ENCODE results near the gene STK24. TPM values are rescaled to one million over a fixed set of nuclear protein-coding genes. Genes with fewer than 3 reads are reported as not detected.

STK24 gene
- total RNA-seq, 1 donor: 56.6 TPM

DNA sequence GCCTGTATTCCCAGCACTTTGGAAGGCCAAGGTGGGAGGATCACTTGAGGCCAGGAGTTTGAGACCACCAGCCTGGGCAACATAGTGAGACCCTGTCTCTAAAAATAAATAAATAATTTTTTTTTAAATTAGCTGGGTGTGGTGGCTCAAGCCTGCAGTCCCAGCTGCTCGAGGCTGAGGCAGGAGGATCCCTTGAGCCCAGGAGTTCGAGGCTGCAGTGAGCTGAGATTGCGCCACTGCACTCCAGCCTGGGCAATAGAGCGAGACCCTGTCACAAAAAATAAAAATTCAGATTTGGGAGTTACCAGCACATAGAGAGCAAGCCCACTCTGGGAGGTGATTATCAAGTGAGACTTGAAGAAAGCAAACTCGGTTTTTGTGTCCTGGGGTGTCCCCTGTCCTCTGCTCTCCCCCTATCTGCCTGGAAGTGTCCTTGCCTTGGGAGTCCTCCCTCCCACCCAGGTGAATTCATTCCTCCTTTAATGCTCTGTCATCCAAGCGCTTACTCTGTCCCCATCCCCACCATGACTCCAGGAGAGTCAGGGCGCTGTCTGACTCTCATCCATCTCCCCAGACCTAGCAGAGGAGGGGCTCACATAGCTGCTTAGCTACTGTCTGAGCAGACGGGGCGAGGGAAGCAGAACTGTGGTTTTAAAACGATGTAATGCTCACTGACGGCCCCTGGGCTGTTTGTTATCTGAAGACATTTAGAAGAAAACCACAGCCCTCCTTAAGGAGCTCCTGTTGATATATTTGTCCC is 146.8 kb downstream of the STK24 start:
- DNase-seq (ENCODE audit: low read depth): peak; percentile 36

DNA sequence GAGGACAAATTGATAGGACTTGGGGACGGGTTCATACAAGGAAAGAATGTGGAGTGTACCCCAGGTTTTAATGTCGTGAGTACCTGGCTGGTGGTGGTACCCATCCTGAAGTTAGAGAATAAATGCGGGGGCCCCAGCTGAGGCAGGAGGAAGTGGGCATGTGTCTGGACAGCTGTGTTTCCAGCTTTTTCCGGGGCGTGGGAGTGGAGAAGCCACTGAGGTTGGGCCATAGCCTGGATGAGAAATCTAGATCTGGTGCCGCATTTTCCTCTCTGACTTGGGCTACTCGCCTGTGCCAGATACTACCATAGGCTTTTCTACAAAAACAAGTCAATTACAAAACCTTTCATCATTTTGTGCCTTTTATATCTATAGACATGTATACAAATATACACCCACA is 147.4 kb downstream of the STK24 start:
- H3K4me3 ChIP-seq (ENCODE audit: low read depth, low read length): no peak overlapping the region
- no peak for DNase-seq (ENCODE audit: low read depth)
- TF ChIP-seq, protein P1, sequence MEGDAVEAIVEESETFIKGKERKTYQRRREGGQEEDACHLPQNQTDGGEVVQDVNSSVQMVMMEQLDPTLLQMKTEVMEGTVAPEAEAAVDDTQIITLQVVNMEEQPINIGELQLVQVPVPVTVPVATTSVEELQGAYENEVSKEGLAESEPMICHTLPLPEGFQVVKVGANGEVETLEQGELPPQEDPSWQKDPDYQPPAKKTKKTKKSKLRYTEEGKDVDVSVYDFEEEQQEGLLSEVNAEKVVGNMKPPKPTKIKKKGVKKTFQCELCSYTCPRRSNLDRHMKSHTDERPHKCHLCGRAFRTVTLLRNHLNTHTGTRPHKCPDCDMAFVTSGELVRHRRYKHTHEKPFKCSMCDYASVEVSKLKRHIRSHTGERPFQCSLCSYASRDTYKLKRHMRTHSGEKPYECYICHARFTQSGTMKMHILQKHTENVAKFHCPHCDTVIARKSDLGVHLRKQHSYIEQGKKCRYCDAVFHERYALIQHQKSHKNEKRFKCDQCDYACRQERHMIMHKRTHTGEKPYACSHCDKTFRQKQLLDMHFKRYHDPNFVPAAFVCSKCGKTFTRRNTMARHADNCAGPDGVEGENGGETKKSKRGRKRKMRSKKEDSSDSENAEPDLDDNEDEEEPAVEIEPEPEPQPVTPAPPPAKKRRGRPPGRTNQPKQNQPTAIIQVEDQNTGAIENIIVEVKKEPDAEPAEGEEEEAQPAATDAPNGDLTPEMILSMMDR (IDR thresholded peaks at IDR 0.05; ENCODE audit: insufficient read depth, low read depth, low read length): no peak

More for the DNA sequence above, 146.8 kb downstream of the STK24 start:
- no peak overlapping the region for H3K4me3 ChIP-seq (ENCODE audit: low read depth, low read length)
- TF ChIP-seq, protein P1 (IDR thresholded peaks at IDR 0.05; ENCODE audit: insufficient read depth, low read depth, low read length): no peak

GRCh38 chr13:98429081-98429480 is 147.8 kb downstream of the STK24 start:
- TF ChIP-seq, protein P1 (IDR thresholded peaks at IDR 0.05; ENCODE audit: insufficient read depth, low read depth, low read length): no peak
- no peak overlapping the region for H3K4me3 ChIP-seq (ENCODE audit: low read depth, low read length)
- DNase-seq (ENCODE audit: low read depth): no peak

DNA sequence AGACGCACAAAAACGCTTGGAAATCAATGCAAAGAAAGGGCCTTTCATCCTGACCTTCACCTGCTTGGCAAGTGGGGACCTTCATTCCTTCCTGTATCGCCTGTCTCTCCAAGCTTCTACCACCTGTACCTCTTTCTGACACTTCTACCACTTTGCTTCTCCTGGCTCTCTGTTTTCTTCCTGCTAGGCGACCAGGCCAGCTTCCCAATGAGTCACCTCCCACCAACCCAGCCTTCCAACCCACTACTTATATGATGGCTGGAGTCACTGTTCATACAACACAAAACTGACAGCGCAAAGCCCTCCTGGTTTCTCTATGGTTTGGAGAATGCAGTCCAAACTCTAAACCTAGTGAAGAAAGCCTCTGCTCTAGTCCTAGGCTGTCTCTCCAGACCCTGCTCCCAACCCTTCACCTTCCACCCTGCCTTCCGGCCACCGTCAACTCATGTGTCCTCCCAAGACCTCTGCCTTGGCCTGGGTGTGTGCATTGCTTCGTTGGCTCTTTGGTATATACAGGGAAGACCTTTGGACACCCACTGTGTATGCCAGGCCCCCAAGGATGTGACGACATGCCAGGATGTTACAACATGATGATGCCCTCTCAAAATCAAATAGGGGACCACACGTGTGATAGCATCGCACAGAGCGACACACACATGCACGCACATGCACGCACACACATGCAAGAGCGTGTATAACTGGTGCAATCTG is 148.5 kb downstream of the STK24 start:
- TF ChIP-seq, protein P1 (IDR thresholded peaks at IDR 0.05; ENCODE audit: insufficient read depth, low read depth, low read length): no peak
- DNase-seq (ENCODE audit: low read depth): no peak
- H3K4me3 ChIP-seq (ENCODE audit: low read depth, low read length): no peak overlapping the region

GRCh38 chr13:98427331-98427995 is 149.4 kb downstream of the STK24 start:
- no peak for DNase-seq (ENCODE audit: low read depth)
- TF ChIP-seq, protein P1 (IDR thresholded peaks at IDR 0.05; ENCODE audit: insufficient read depth, low read depth, low read length): no peak
- no peak overlapping the region for H3K4me3 ChIP-seq (ENCODE audit: low read depth, low read length)

DNA sequence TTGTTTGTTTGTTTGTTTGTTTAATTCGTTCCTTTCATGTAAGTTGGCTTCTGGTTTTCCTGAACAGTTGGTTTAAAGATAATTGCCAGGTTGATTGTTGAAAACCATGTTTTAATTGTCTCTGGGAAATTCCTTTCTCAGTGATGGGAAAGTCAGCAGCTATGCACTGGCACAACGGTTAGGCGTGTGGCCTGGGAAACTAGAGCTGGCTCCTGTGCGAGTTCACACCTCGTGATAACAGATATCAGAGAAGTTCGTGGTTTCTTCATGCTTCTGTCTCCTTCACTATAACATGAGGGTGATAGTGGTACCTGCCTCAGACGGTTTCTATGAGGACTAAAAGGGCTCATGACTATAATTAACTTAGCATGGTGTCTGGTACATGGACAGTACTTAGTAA is 153.5 kb downstream of the STK24 start:
- no peak overlapping the region for H3K4me3 ChIP-seq (ENCODE audit: low read depth, low read length)
- no peak for DNase-seq (ENCODE audit: low read depth)
- TF ChIP-seq, protein P1 (IDR thresholded peaks at IDR 0.05; ENCODE audit: insufficient read depth, low read depth, low read length): no peak

All from fibroblast of villous mesenchyme (primary cell).